Activated gamma-delta T cell (primary cell): Measurements from ENCODE around the gene MT1M.
A peak's percentile ranks its signal among the peaks of the same experiment; 100 is the strongest.
"Not testable (repeated sequence)": the region's sequence is repeated elsewhere in the genome, so short reads cannot be mapped to it uniquely, and the experiment has no call there.

Experiments used
- DNase-seq: peaks from one replicate; lab custom pipeline; 2025; lab: John Stamatoyannopoulos, UW
- total RNA-seq, 2 donors: gene quantifications; one replicate each; lab custom pipeline; 2026; lab: John Stamatoyannopoulos, UW

Gene MT1M
- 0 reads per million in 2 donors for total RNA-seq

DNA sequence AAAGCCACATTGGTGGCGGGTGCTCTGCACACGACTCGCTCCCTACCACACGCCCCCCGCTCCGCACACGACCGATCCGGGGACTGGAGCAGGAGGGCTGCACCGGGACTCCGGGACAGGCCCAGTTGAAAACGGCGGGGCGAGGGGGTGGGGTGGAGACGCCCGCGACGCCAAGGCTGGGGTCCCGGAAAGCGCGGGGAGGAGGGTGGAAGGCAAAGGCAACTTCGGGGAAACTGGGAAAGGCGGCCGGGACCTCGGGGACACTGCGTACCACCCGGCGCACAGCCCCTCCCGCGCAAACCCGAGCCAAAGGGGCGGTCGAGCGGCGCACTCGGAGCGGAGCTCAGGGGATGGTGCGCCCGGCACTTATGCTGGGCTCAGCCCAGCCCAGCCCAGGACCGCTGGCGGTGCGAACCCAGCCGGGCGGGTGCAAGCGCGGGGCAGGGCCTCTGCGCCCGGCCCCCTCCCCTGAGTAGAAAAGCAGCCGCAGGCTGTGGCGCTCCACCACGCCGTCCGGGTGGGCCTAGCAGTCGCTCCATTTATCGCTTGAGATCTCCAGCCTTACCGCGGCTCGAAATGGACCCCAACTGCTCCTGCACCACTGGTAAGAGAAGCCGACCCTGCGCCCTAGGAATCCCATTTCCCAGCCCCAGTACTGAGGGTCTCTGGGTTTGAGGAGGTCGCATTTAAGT lies at the start of gene MT1M:
Gene MT1M (plus strand): TSS at position 504 of the 692 bp plus-strand sequence. CDS start 73 bp downstream, at position 577.
- DNase-seq, result no peak

GRCh38 chr16:56582911-56583310 lies 49.5 kb upstream of the MT1M start:
- not testable (repeated sequence) for DNase-seq

DNA sequence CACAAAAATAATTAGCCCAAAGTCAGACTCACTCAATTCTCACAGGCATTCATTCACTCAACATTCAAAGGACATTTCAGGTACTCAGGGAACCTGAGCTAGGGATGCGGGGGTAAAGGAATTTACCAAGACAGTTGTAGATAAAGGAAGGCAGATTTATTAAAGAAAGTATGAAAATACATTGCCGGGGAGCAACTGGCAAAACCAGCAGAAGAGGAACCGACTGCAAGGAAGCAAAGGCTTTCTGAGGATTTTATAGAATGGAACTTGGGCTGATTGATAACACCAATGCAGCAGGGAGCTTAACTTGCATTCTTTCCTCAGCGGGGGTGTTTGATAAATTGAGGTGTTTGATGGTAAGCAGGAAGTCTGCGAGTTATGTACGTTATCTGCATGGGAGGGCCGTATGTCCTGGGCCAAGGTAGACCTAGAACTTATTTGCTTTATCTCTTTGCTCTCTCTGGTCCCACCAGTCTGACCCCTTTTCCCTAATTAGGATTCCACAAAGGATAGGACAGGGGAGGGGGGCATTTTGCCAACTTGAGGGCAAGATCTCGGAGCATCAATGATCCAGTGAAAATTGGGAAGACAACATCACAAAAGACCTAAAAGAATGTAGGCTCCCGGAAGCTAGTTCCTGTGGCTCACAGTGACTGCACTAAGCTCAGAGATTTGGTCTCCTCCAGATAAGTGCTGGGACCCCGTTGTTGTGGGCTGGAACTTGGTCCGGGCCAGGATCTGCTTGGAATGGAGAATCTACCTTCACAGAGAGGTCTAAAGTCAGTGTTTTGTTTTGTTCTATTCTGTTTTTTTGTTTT lies 48.9 kb upstream of the MT1M start:
- DNase-seq, result no peak

DNA sequence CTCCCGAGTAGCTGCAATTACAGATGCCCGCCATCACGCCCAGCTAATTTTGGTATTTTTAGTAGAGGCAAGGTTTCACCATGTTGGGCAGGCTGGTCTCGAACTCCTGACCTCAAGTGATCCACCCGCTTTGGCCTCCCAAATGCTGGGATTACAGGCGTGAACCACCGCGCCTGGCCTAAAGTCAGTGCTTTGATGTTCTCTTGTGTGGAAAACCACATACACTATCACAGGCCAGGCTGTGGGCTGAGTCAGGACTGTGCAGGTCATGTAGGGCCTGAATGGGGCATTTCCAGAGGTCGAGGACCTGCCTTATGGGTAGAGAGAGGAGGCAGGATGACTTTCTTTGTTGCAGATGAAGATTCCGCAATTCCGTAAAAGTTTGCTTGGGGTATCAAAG lies 48.2 kb upstream of the MT1M start:
- no peak for DNase-seq

DNA sequence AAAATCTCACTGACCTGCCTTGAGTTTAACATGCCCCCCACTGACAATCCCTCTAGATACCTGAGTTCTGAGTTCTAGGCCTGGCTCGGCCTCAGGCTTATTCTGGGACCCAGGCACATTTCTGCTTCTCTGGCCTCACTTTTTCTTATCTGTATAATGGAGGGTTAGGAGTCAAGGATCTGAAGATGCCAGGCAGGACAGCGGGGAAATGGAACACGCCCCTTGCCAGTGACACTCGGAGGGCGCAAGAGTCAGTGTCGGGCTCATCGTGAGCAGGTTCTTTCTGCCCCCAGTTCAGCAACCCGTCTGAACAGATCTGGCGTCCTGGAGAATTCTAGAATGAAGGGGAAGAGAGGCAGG lies 43.7 kb upstream of the MT1M start:
- DNase-seq, result no peak

GRCh38 chr16:56589141-56590039 lies 43.1 kb upstream of the MT1M start, which contains the start of gene MT3:
Gene MT3 (plus strand): TSS chr16:56589528. CDS start chr16:56589591, 63 bp downstream.
- no peak for DNase-seq

- no peak for DNase-seq
Observed at GRCh38 chr16:56591377-56592060, 40.9 kb upstream of the MT1M start.

- no peak for DNase-seq
Observed at GRCh38 chr16:56593573-56594291, 38.7 kb upstream of the MT1M start.

GRCh38 chr16:56594292-56594619 lies 38.2 kb upstream of the MT1M start:
- DNase-seq, result no peak

GRCh38 chr16:56600398-56600999 lies 32.0 kb upstream of the MT1M start:
- DNase-seq, result no peak

- DNase-seq, result no peak
Observed at GRCh38 chr16:56601325-56601724, 31.1 kb upstream of the MT1M start.

- no peak for DNase-seq
Observed at GRCh38 chr16:56603589-56603988, 28.9 kb upstream of the MT1M start.

- no peak for DNase-seq
Observed at GRCh38 chr16:56604966-56605365, 27.5 kb upstream of the MT1M start.

GRCh38 chr16:56605475-56605874 lies 27.0 kb upstream of the MT1M start:
- DNase-seq, result no peak

DNA sequence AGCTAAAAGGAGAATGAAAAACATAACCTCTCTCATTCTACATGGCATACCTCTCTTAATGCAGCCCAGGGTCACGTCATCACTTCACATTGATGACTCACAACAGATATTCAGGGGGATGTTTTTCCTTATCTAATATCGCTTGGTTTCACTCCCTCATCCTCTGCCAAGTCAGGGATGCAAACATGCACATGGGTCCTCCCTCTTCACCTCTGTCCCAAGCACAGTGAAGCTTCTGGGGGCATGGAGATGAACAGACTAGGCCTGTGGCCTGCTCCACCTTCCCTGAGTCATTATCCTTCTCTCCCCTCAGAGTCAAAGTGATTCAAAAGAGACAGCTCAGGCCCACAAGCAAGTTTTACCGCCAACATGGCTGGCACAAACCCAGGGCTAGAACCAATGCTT lies 26.4 kb upstream of the MT1M start:
- no peak for DNase-seq

DNA sequence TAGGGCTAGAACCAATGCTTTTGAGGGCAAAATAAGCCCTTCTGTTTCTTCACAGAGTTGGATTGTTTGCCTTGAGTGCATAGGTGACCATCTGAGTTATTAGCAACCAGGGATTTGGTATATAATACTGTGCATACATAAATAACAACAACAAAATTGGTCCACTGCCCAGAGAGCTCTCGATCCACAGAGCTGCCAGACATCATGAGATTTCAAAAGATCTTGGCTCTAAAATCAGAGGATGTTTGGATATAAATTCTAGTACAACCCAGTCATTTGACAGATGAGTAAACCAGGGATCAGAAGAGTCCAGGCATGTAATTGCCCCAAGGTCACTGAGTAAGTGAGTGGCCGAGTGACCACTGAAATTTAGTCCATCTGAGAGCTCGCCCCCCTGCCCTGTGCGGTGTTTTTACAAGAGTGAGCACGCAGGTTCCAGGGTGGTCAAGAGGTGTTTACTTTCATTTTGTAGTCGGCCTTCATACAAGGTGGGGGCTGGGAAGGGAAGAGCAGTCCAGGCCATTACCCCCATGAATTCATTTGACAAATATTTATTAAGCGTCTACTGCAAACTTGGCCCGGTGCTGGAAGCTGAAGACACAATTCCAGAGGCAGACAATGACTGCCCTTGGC lies 25.9 kb upstream of the MT1M start:
- no peak for DNase-seq

DNA sequence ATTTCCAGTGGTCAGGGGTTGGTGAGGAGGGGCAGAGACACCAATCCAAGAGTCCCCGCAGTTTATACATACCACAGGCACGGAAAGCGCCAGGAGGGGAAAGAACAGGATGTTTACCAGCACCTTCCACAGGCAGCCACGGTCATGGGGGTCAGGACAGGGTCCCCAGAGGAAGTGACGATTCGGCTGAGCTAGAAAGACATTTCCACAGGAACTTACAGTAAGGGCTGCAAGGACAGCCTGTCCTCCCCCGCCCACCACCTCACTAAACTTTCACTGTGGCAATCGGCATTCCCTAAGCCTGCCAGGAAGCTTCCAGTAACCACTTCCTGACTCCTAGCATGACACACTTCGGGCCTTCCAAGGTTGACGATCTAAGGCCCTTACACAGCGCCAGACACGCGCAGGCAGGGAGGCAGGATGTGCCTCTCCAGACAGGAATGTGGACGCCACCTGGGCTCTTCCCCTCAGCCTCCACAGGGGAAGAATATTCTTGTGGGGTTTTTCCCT lies 25.3 kb upstream of the MT1M start:
- DNase-seq, result no peak

- DNase-seq, result no peak
Observed at GRCh38 chr16:56607675-56608042, 24.8 kb upstream of the MT1M start.

DNA sequence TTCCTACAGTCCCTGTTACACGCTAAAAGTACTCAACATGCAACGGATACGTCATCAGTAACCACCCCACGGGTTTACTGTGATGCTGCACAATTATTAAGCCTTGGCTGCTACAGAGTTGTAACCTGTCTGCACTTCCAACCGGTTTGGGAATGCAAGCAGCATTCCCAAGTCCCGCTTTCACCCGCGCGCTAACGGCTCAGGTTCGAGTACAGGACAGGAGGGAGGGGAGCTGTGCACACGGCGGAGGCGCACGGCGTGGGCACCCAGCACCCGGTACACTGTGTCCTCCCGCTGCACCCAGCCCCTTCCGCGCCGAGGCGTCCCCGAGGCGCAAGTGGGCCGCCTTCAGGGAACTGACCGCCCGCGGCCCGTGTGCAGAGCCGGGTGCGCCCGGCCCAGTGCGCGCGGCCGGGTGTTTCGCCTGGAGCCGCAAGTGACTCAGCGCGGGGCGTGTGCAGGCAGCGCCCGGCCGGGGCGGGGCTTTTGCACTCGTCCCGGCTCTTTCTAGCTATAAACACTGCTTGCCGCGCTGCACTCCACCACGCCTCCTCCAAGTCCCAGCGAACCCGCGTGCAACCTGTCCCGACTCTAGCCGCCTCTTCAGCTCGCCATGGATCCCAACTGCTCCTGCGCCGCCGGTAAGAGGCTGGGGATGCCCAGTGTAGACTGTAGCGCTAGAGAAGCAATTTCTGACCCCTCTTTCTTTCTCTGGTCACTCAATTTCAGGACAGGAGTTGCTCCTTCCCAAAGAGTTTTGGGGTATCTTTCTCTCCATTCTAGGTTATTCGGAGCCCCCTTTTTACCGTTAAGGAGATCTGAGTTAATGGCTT lies 24.2 kb upstream of the MT1M start, which contains the start of gene MT2A:
Gene MT2A (plus strand): TSS at position 542 of the 833 bp plus-strand sequence. CDS start 72 bp downstream, at position 614.
- DNase-seq, result peak; percentile 73
